ENCODE measurements around the gene LPCAT2.

DNA sequence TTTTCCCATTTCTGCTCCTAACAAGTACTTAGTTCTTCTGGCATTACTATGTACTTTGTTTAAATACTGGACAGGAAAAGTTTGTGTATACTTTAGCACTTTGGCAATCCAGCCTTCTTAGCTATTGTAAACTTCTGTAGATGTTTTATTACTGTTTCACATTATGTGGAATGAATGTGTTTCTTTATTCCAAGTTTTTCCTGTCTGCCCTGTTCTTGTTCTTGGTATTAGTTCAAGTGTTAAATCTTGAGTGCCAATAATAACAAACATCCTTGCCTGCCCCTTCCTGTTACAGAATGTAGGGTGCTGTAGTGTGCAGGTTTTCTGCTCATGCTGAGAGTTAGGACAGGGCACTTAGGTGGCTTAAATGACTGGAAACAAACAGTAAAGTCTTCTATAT is 50.4 kb downstream of the LPCAT2 start:
- no peak for TF ChIP-seq POLR2A (IDR thresholded peaks at IDR 0.05; ENCODE audit: low read depth, low read length)
- no peak for TF ChIP-seq POLR2AphosphoS5 (IDR thresholded peaks at IDR 0.05; ENCODE audit: low read depth, low read length)
- no peak for TF ChIP-seq TAF1 (IDR thresholded peaks at IDR 0.05; ENCODE audit: borderline replicate concordance, low read depth, low read length)

Data from GM12892 (cell line).